Suprapubic skin (tissue), 4 donors: ENCODE data around the gene AJAP1. TPM values are rescaled to one million over a fixed set of nuclear protein-coding genes. Genes with fewer than 3 reads are reported as not detected.

ENCODE experiments used
- DNase-seq, 2 donors: peaks; one replicate each; pipeline ENCODE4 v3.0.0-alpha.2; 2019; ENCODE audit warnings: low spot score in 2 of 2
- H3K27ac ChIP-seq: fragments of 200-600 bp; sonication (generic); one replicate; pipeline ENCODE4 v1.5.1; 2019
- H3K27me3 ChIP-seq: fragments of 200-600 bp; sonication (generic); one replicate; pipeline ENCODE4 v1.5.1; 2019
- H3K36me3 ChIP-seq: fragments of 200-600 bp; sonication (generic); one replicate; pipeline ENCODE4 v1.5.1; 2019
- H3K4me1 ChIP-seq: fragments of 200-600 bp; sonication (generic); one replicate; pipeline ENCODE4 v1.5.1; 2019
- H3K4me3 ChIP-seq: fragments of 200-600 bp; sonication (generic); one replicate; pipeline ENCODE4 v1.5.1; 2019; ENCODE audit warnings: mild to moderate bottlenecking
- H3K9me3 ChIP-seq: fragments of 200-600 bp; sonication (generic); one replicate; pipeline ENCODE4 v1.5.1; 2019
- EP300 ChIP-seq: sonication (generic); formaldehyde crosslinking; IDR thresholded peaks from one replicate; pipeline ENCODE4 v1.6.1; 2017; ENCODE audit warnings: antibody characterized with exemption
- POLR2A ChIP-seq, 2 donors: fragments of 450-650 bp; IDR thresholded peaks; one replicate each; pipeline ENCODE4 v1.6.1; 2017; ENCODE audit warnings: antibody characterized with exemption in 2 of 2, mild to moderate bottlenecking in 2 of 2, moderate library complexity in 2 of 2
- POLR2AphosphoS5 ChIP-seq, 3 donors: sonication (generic); formaldehyde crosslinking; IDR thresholded peaks; one replicate each; pipeline ENCODE4 v1.6.1; 2017; ENCODE audit warnings: antibody characterized with exemption in 3 of 3
- WGBS: methylation state at CpG from one replicate; pipeline ENCODE4 v1.1.5; 2018; 5-methylcytosine and 5-hydroxymethylcytosine counted together
- total RNA-seq, 4 donors: library from RNA; depleted of rRNA; stranded (reverse); fragments of >200 nt; gene quantifications; one replicate each; pipeline ENCODE4 v1.1.0, GENCODE V29; 2016
- TF ChIP-seq, protein P1 (sequence below), 2 donors: fragments of 200-600 bp in 1 of 2; fragments of 450-650 bp in 1 of 2; sonication (generic) in 1 of 2; IDR thresholded peaks; one replicate each; pipeline ENCODE4 v1.5.1; 2016 to 2019; ENCODE audit warnings: antibody characterized with exemption in 2 of 2, mild to moderate bottlenecking in 1 of 2, moderate library complexity in 1 of 2

AJAP1 gene
- total RNA-seq, 4 donors from 2014 or later = 0.11 to 2.3 (median 0.80) TPM

- no peak overlapping the region for H3K4me3 ChIP-seq
- DNase-seq = no peak
- peaks cover 11% of the 10 kb centered on the region for H3K27me3 ChIP-seq
- H3K9me3 ChIP-seq = no peaks in the 10 kb centered on the region
- no peaks in the 10 kb centered on the region for H3K36me3 ChIP-seq
- H3K4me1 ChIP-seq = no peaks in the 10 kb centered on the region
- TF ChIP-seq, protein P1, sequence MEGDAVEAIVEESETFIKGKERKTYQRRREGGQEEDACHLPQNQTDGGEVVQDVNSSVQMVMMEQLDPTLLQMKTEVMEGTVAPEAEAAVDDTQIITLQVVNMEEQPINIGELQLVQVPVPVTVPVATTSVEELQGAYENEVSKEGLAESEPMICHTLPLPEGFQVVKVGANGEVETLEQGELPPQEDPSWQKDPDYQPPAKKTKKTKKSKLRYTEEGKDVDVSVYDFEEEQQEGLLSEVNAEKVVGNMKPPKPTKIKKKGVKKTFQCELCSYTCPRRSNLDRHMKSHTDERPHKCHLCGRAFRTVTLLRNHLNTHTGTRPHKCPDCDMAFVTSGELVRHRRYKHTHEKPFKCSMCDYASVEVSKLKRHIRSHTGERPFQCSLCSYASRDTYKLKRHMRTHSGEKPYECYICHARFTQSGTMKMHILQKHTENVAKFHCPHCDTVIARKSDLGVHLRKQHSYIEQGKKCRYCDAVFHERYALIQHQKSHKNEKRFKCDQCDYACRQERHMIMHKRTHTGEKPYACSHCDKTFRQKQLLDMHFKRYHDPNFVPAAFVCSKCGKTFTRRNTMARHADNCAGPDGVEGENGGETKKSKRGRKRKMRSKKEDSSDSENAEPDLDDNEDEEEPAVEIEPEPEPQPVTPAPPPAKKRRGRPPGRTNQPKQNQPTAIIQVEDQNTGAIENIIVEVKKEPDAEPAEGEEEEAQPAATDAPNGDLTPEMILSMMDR (IDR thresholded peaks at IDR 0.05) = no peak
- TF ChIP-seq POLR2AphosphoS5 (IDR thresholded peaks at IDR 0.05) (no peak), EP300 (no peak)
- no peak overlapping the region for H3K27ac ChIP-seq
- WGBS = 86% methylated on average over 10 of the region's 11 CpGs
These were observed 33.5 kb downstream of the AJAP1 start for GRCh38 chr1:4687943-4688342.

GRCh38 chr1:4689271-4689935, 35.0 kb downstream of the AJAP1 start:
- TF ChIP-seq POLR2AphosphoS5 (IDR thresholded peaks at IDR 0.05) (no peak), POLR2A (IDR thresholded peaks at IDR 0.05) (no peak), EP300 (no peak)
- TF ChIP-seq, protein P1 (IDR thresholded peaks at IDR 0.05) = no peak
- 85% methylated on average over 24 of the region's 24 CpGs for WGBS
- H3K27me3 ChIP-seq = peaks cover 2% of the 10 kb centered on the region
- no peaks in the 10 kb centered on the region for H3K4me1 ChIP-seq
- no peaks in the 10 kb centered on the region for H3K36me3 ChIP-seq
- H3K9me3 ChIP-seq = no peaks in the 10 kb centered on the region
- H3K4me3 ChIP-seq = no peak overlapping the region
- H3K27ac ChIP-seq = no peak overlapping the region
- no peak for DNase-seq

DNA sequence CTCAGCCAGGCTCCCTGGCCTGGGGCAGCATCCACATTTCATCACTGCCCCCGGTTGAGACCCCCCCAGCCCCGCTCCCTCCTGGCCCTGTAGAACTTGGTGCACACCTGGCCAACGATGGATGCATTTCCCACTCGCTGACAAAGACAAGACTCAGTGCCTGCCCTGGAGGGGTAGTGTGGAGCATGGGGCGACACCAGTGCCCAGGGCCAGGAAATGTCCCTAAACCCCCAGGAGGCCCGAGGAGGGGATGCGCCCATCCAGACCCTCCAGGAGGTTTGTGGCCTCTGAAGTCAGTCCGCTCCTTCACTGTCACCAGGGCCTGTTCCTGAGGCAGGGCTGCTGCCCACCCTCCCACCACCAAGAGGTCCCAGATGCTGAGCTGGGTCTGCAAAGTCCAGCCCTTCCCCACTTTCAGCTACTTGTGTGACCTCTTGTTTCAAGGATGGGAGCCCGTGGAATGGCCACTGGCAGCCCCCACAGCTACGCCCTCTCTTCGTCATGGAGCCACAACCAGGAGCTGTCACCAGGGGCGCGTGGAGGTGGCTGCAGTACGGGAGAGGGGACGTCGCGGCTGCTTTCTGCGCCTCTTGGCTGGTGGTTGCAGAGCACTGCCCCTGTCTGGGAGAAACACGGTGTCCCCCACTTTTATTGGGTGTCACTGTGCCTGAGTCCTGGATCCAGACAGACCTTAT, 35.7 kb downstream of the AJAP1 start:
- Histone ChIP-seq H3K36me3 (no peaks in the 10 kb centered on the region), H3K27ac (no peak overlapping the region), H3K27me3 (peaks cover 4% of the 10 kb centered on the region), H3K4me3 (no peak overlapping the region), H3K4me1 (no peaks in the 10 kb centered on the region), H3K9me3 (no peaks in the 10 kb centered on the region)
- WGBS = 90% methylated on average over 18 of the region's 19 CpGs
- TF ChIP-seq, protein P1 (IDR thresholded peaks at IDR 0.05) = no peak
- no peak for TF ChIP-seq POLR2AphosphoS5 (IDR thresholded peaks at IDR 0.05)
- TF ChIP-seq EP300 = no peak
- TF ChIP-seq POLR2A (IDR thresholded peaks at IDR 0.05) = no peak
- DNase-seq = no peak

GRCh38 chr1:4690951-4691675, 36.7 kb downstream of the AJAP1 start:
- no peak for DNase-seq
- Histone ChIP-seq H3K9me3 (no peaks in the 10 kb centered on the region), H3K4me3 (no peak overlapping the region), H3K27ac (no peak overlapping the region), H3K36me3 (no peaks in the 10 kb centered on the region), H3K4me1 (no peaks in the 10 kb centered on the region), H3K27me3 (peaks cover 5% of the 10 kb centered on the region)
- WGBS = 91% methylated on average over 7 of the region's 19 CpGs
- TF ChIP-seq EP300 (no peak), POLR2AphosphoS5 (IDR thresholded peaks at IDR 0.05) (no peak), POLR2A (IDR thresholded peaks at IDR 0.05) (no peak)
- TF ChIP-seq, protein P1 (IDR thresholded peaks at IDR 0.05) = no peak
